Neural progenitor cell (in vitro differentiated cells): ENCODE results near the gene MYORG.
"Not testable (repeated sequence)": the region's sequence is repeated elsewhere in the genome, so short reads cannot be mapped to it uniquely, and the experiment has no call there.

Source experiments
- EZH2 ChIP-seq: fragments of 200-600 bp; sonication (generic); IDR thresholded peaks from 2 replicates; pipeline ENCODE4 v1.6.1; 2017; ENCODE audit warnings: antibody characterized with exemption, mild to moderate bottlenecking, moderate library complexity
- EZH2phosphoT487 ChIP-seq: fragments of 200-600 bp; sonication (generic); IDR thresholded peaks from 2 replicates; pipeline ENCODE4 v1.6.1; 2017; ENCODE audit warnings: antibody characterized with exemption
- TF ChIP-seq, protein P1 (sequence below): fragments of 200-600 bp; sonication (generic); IDR thresholded peaks from 2 replicates; pipeline ENCODE4 v1.5.1; 2017; ENCODE audit warnings: antibody characterized with exemption, mild to moderate bottlenecking

DNA sequence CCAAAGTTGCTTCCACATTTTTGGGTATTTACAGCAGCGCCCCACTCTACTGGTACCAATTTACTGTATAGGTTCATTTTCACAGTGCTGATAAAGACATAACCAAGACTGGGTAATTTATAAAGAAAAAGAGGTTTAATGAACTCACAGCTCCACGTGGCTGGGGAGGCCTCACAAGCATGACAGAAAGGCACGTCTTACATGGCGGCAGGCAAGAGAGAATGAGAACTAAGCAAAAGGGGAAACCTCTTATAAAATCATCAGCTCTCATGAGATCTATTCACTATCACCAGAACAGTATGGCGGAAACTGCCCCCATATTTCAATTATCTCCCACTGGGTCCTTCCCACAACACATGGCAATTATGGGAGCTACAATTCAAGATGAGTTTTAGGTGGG is 7.9 kb downstream of the MYORG start:
- TF ChIP-seq, protein P1, sequence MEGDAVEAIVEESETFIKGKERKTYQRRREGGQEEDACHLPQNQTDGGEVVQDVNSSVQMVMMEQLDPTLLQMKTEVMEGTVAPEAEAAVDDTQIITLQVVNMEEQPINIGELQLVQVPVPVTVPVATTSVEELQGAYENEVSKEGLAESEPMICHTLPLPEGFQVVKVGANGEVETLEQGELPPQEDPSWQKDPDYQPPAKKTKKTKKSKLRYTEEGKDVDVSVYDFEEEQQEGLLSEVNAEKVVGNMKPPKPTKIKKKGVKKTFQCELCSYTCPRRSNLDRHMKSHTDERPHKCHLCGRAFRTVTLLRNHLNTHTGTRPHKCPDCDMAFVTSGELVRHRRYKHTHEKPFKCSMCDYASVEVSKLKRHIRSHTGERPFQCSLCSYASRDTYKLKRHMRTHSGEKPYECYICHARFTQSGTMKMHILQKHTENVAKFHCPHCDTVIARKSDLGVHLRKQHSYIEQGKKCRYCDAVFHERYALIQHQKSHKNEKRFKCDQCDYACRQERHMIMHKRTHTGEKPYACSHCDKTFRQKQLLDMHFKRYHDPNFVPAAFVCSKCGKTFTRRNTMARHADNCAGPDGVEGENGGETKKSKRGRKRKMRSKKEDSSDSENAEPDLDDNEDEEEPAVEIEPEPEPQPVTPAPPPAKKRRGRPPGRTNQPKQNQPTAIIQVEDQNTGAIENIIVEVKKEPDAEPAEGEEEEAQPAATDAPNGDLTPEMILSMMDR: not testable (repeated sequence)
- not testable (repeated sequence) for TF ChIP-seq EZH2phosphoT487, EZH2
